SK-N-SH (cell line): ENCODE results near the gene PROC.

Experiments
- CHD2 ChIP-seq: fragments of 150-350 bp; IDR thresholded peaks from 2 replicates; pipeline ENCODE4 v1.6.1; 2018; ENCODE audit warnings: low read length; ENCODE audit not compliant: partially characterized antibody
- CTCF ChIP-seq: fragments of 200-600 bp; sonication (generic); IDR thresholded peaks from 2 replicates; pipeline ENCODE4 v1.6.1; 2017; ENCODE audit warnings: antibody characterized with exemption, mild to moderate bottlenecking, moderate library complexity
- EZH2phosphoT487 ChIP-seq: fragments of 200-600 bp; sonication (generic); IDR thresholded peaks from 2 replicates; pipeline ENCODE4 v1.6.1; 2017; ENCODE audit warnings: low read depth, mixed run types, mild to moderate bottlenecking, antibody characterized with exemption, moderate library complexity, borderline replicate concordance
- FOXM1 ChIP-seq: IDR thresholded peaks from 2 replicates; pipeline ENCODE4 v1.4.0; 2012; ENCODE audit warnings: low read depth, mild to moderate bottlenecking
- GABPA ChIP-seq: IDR thresholded peaks from 2 replicates; pipeline ENCODE4 v1.4.0; 2012; ENCODE audit warnings: low read depth, mild to moderate bottlenecking
- JUND ChIP-seq: IDR thresholded peaks from 2 replicates; pipeline ENCODE4 v1.4.0; 2012
- MAX ChIP-seq: IDR thresholded peaks from 2 replicates; pipeline ENCODE4 v1.4.0; 2012; ENCODE audit warnings: low read depth
- PBX3 ChIP-seq: IDR thresholded peaks from 2 replicates; pipeline ENCODE4; 2012
- RAD21 ChIP-seq: IDR thresholded peaks from 2 replicates; pipeline ENCODE4 v1.6.1; 2012; ENCODE audit warnings: mild to moderate bottlenecking, low read length
- SIN3A ChIP-seq: IDR thresholded peaks from 2 replicates; pipeline ENCODE4 v1.6.1; 2012; ENCODE audit warnings: low read depth, mild to moderate bottlenecking, low read length, moderate library complexity, borderline replicate concordance
- TAF1 ChIP-seq: IDR thresholded peaks from 2 replicates; pipeline ENCODE4 v1.6.1; 2012; ENCODE audit warnings: low read depth, mild to moderate bottlenecking, low read length, moderate library complexity, borderline replicate concordance
- USF1 ChIP-seq: IDR thresholded peaks from 2 replicates; pipeline ENCODE4 v1.4.0; 2012; ENCODE audit warnings: low read depth, borderline replicate concordance
- YY1 ChIP-seq: IDR thresholded peaks from 2 replicates; pipeline ENCODE4 v1.4.0; 2012; ENCODE audit warnings: low read depth, mild to moderate bottlenecking
- ZBTB33 ChIP-seq: IDR thresholded peaks from 2 replicates; pipeline ENCODE4 v1.4.0; 2012; ENCODE audit warnings: low read depth, borderline replicate concordance

- TF ChIP-seq SIN3A, result no peak
- no peak for TF ChIP-seq CTCF
- TF ChIP-seq ZBTB33, result no peak
- no peak for TF ChIP-seq GABPA
- TF ChIP-seq EZH2phosphoT487, result no peak
- TF ChIP-seq PBX3, result no peak
- no peak for TF ChIP-seq JUND
- TF ChIP-seq TAF1, result no peak
- no peak for TF ChIP-seq MAX
- no peak for TF ChIP-seq YY1
- TF ChIP-seq RAD21, result no peak
- TF ChIP-seq CHD2, result no peak
- no peak for TF ChIP-seq FOXM1
- no peak for TF ChIP-seq USF1
Measured at GRCh38 chr2:127421871-127422558, 3.8 kb downstream of the PROC start.
